ENCODE measurements around the gene AK1.

The AK1 gene

GRCh38 chr9:127921557-127922120, 44.2 kb upstream of the AK1 start:
- no peak overlapping the region for H3K4me3 ChIP-seq (ENCODE audit: low read depth, low read length)
- peak; percentile 54 for DNase-seq (ENCODE audit: low read depth)
- peak; percentile 85 for TF ChIP-seq CTCF (conservative IDR thresholded peaks at IDR 0.05; ENCODE audit: low read depth, low read length)

- no peak overlapping the region for H3K4me3 ChIP-seq (ENCODE audit: low read depth, low read length)
- TF ChIP-seq CTCF (conservative IDR thresholded peaks at IDR 0.05; ENCODE audit: low read depth, low read length) = no peak
- no peak for DNase-seq (ENCODE audit: low read depth)
Observed at GRCh38 chr9:127920794-127921193, 43.3 kb upstream of the AK1 start.

- H3K4me3 ChIP-seq (ENCODE audit: low read depth, low read length) = no peak overlapping the region
- peak; percentile 98 for DNase-seq (ENCODE audit: low read depth)
- no peak for TF ChIP-seq CTCF (conservative IDR thresholded peaks at IDR 0.05; ENCODE audit: low read depth, low read length)
Observed at GRCh38 chr9:127919253-127919815, 41.9 kb upstream of the AK1 start.

GRCh38 chr9:127918183-127919107, 41.0 kb upstream of the AK1 start:
- H3K4me3 ChIP-seq (ENCODE audit: low read depth, low read length) = no peak overlapping the region
- DNase-seq (ENCODE audit: low read depth) = peak; percentile 48
- TF ChIP-seq CTCF (conservative IDR thresholded peaks at IDR 0.05; ENCODE audit: low read depth, low read length) = peak; percentile 16

GRCh38 chr9:127917603-127918002, 40.1 kb upstream of the AK1 start:
- DNase-seq (ENCODE audit: low read depth) = no peak
- no peak for TF ChIP-seq CTCF (conservative IDR thresholded peaks at IDR 0.05; ENCODE audit: low read depth, low read length)
- H3K4me3 ChIP-seq (ENCODE audit: low read depth, low read length) = no peak overlapping the region

GRCh38 chr9:127916720-127917581, 39.5 kb upstream of the AK1 start, which contains the start of gene ST6GALNAC4:
TSS of gene ST6GALNAC4 (minus strand) at chr9:127917041. CDS start at chr9:127916419, 622 bp downstream.
- TF ChIP-seq CTCF (conservative IDR thresholded peaks at IDR 0.05; ENCODE audit: low read depth, low read length) = no peak
- peak within 1 kb of the TSS; percentile 72 for H3K4me3 ChIP-seq (ENCODE audit: low read depth, low read length)
- DNase-seq (ENCODE audit: low read depth) = peak; percentile 93
